H1 (cell line): Measurements from ENCODE around the gene SPATS2L. TPM values are rescaled to one million over a fixed set of nuclear protein-coding genes. Genes with fewer than 3 reads are reported as not detected.

Source experiments
- CHD7 ChIP-seq: fragments of 300-600 bp; sonication (generic); IDR thresholded peaks from 2 replicates; pipeline ENCODE4 v1.7.1; 2012; ENCODE audit warnings: low read length, moderate library complexity, mild to moderate bottlenecking, inconsistent platforms; ENCODE audit not compliant: insufficient replicate concordance
- EP300 ChIP-seq, 2 experiments: IDR thresholded peaks; 1 replicate in 1 of 2; 2 replicates in 1 of 2; pipeline ENCODE4 v1.6.1; 2011 to 2012; ENCODE audit warnings: low read depth in 2 of 2, low read length in 2 of 2, mild to moderate bottlenecking in 2 of 2, borderline replicate concordance in 1 of 2, inconsistent platforms in 1 of 2, moderate library complexity in 1 of 2
- JUN ChIP-seq: IDR thresholded peaks from 2 replicates; pipeline ENCODE4 v1.6.1; 2011; ENCODE audit warnings: low read depth, mild to moderate bottlenecking, improper control_type of control experiment, low read length
- POU5F1 ChIP-seq: IDR thresholded peaks from 2 replicates; pipeline ENCODE4 v1.6.1; 2011; ENCODE audit warnings: low read depth, mild to moderate bottlenecking, low read length, moderate library complexity
- RNF2 ChIP-seq: fragments of 200-900, 300-1000 bp; sonication (generic); IDR thresholded peaks from 2 replicates; pipeline ENCODE4 v1.7.1; 2016; ENCODE audit warnings: borderline replicate concordance, low read depth, mild to moderate bottlenecking, antibody characterized with exemption, low read length; ENCODE audit not compliant: poor library complexity, severe bottlenecking; ENCODE audit errors: missing control alignments
- RXRA ChIP-seq: IDR thresholded peaks from 2 replicates; pipeline ENCODE4 v1.6.1; 2011; ENCODE audit warnings: low read depth, mild to moderate bottlenecking, low read length, moderate library complexity; ENCODE audit not compliant: insufficient read depth
- TAF1 ChIP-seq: IDR thresholded peaks from 2 replicates; pipeline ENCODE4 v1.6.1; 2011; ENCODE audit warnings: mild to moderate bottlenecking, low read depth, low read length
- polyA plus RNA-seq, 7 experiments: library from polyadenylated mRNA; depleted of rRNA in 3 of 7; stranded (reverse) in 5 of 7; unstranded in 2 of 7; fragments of >200 nt in 5 of 7; fragments of 200-250 nt in 2 of 7; gene quantifications; 1 replicate in 5 of 7; 2 replicates in 1 of 7; 4 replicates in 1 of 7; pipeline versions ENCODE4 v1.2.1 to v1.2.3, GENCODE V29; 2011 to 2013; ENCODE audit warnings: missing spikeins in 2 of 7, mixed read lengths in 2 of 7
- total RNA-seq: library from RNA; stranded (reverse); fragmentation: NEBNext Ultra II Directional; extraction: Animal tissue kit (Norgen Biotek cat#: 25700); gene quantifications from 2 replicates; pipeline ENCODE4 v1.2.1, GENCODE V29; 2021

Gene SPATS2L
- total and polyA plus RNA-seq, 2 of the 8 experiments (the other 6 are each of a cell fraction or from before 2014, with no cell fraction given), result 67.3 to 189 TPM

GRCh38 chr2:200298816-200299215 lies 7.7 kb upstream of the SPATS2L start (continued):
- TF ChIP-seq CHD7 (no peak), EP300 (IDR thresholded peaks at IDR 0.05; ENCODE audit: borderline replicate concordance in 1 of 2, low read depth in 2 of 2, low read length in 2 of 2) (no peak), RNF2 (no peak), POU5F1 (no peak), RXRA (no peak), TAF1 (no peak), JUN (no peak)
